ENCODE results near the gene TMEM198.

The TMEM198 gene

GRCh38 chr2:219511547-219512325 lies 32.1 kb upstream of the TMEM198 start:
- Mint-ChIP-seq H3K4me1 (peaks cover 60% of the 10 kb centered on the region), H3K27me3 (ENCODE audit: low read depth) (peaks cover 72% of the 10 kb centered on the region), H3K4me3 (peak overlapping the region; percentile 19 to 45 (median 43)), H3K9me3 (no peaks in the 10 kb centered on the region), H3K27ac (peak overlapping the region; percentile 53 to 65 (median 63)), H3K36me3 (ENCODE audit: low read depth) (peaks cover under 1% of the 10 kb centered on the region)
- no peak for TF ChIP-seq CTCF (IDR thresholded peaks at IDR 0.05; ENCODE audit: unreplicated experiment in 3 of 3)

- Mint-ChIP-seq H3K27me3 (ENCODE audit: low read depth) (peaks cover 78% of the 10 kb centered on the region), H3K9me3 (no peaks in the 10 kb centered on the region), H3K4me1 (peaks cover 65% of the 10 kb centered on the region), H3K27ac (peak overlapping the region; percentile 53 to 66 (median 63)), H3K4me3 (peak overlapping the region in 1 of 3 experiments; percentile 66), H3K36me3 (ENCODE audit: low read depth) (no peaks in the 10 kb centered on the region)
- no peak for TF ChIP-seq CTCF (IDR thresholded peaks at IDR 0.05; ENCODE audit: unreplicated experiment in 3 of 3)
These were observed 31.2 kb upstream of the TMEM198 start for GRCh38 chr2:219512524-219513216.

- peak overlapping the region; percentile 66 to 77 (median 72) for H3K4me3 Mint-ChIP-seq
- no peak for TF ChIP-seq CTCF (IDR thresholded peaks at IDR 0.05; ENCODE audit: unreplicated experiment in 3 of 3)
These were observed 30.0 kb upstream of the TMEM198 start for GRCh38 chr2:219513787-219514186.

GRCh38 chr2:219514196-219514761 lies 29.5 kb upstream of the TMEM198 start, which contains the start of gene ASIC4:
TSS of gene ASIC4 (plus strand) at chr2:219514482. CDS start at chr2:219514725, 243 bp downstream.
- peak within 1 kb of the TSS; percentile 66 to 77 (median 72) for H3K4me3 Mint-ChIP-seq
- peaks cover 72% of the 10 kb centered on the region for H3K4me1 Mint-ChIP-seq
- peak within 1 kb of the TSS; percentile 7 to 66 (median 34) for H3K27ac Mint-ChIP-seq
- TF ChIP-seq CTCF (IDR thresholded peaks at IDR 0.05; ENCODE audit: unreplicated experiment in 3 of 3), result no peak
- no peaks in the 10 kb centered on the region for H3K36me3 Mint-ChIP-seq (ENCODE audit: low read depth)
- H3K27me3 Mint-ChIP-seq (ENCODE audit: low read depth), result peaks cover 84% of the 10 kb centered on the region
- no peaks in the 10 kb centered on the region for H3K9me3 Mint-ChIP-seq

More at GRCh38 chr2:219513787-219514186, 30.0 kb upstream of the TMEM198 start:
- Mint-ChIP-seq H3K27ac (peak overlapping the region; percentile 7 to 66 (median 22)), H3K27me3 (ENCODE audit: low read depth) (peaks cover 83% of the 10 kb centered on the region), H3K9me3 (no peaks in the 10 kb centered on the region), H3K4me1 (peaks cover 69% of the 10 kb centered on the region), H3K36me3 (ENCODE audit: low read depth) (no peaks in the 10 kb centered on the region)

- Mint-ChIP-seq H3K4me3 (peak overlapping the region; percentile 45 to 50 (median 45)), H3K9me3 (no peaks in the 10 kb centered on the region)
- no peak for TF ChIP-seq CTCF (IDR thresholded peaks at IDR 0.05; ENCODE audit: unreplicated experiment in 3 of 3)
These were observed 29.0 kb upstream of the TMEM198 start for GRCh38 chr2:219514836-219515235.

More at GRCh38 chr2:219514836-219515235, 29.0 kb upstream of the TMEM198 start:
- peaks cover 71% of the 10 kb centered on the region for H3K4me1 Mint-ChIP-seq
- H3K27ac Mint-ChIP-seq, result no peak overlapping the region
- no peaks in the 10 kb centered on the region for H3K36me3 Mint-ChIP-seq (ENCODE audit: low read depth)
- H3K27me3 Mint-ChIP-seq (ENCODE audit: low read depth), result peaks cover 82% of the 10 kb centered on the region
